GM12878 (cell line): ENCODE measurements around the gene NR6A1. TPM values are rescaled to one million over a fixed set of nuclear protein-coding genes. Genes with fewer than 3 reads are reported as not detected.

Source experiments
- ZNF384 ChIP-seq: IDR thresholded peaks from 2 replicates; pipeline ENCODE4 v1.6.1; 2012; ENCODE audit warnings: low read depth, mild to moderate bottlenecking, low read length, improper control_type of control experiment, borderline replicate concordance
- polyA plus RNA-seq, 11 experiments: library from polyadenylated mRNA; depleted of rRNA in 4 of 11; unstranded in 6 of 11; stranded (reverse) in 5 of 11; fragments of >200 nt; fragmentation: Nextera tagmentation in 4 of 11; fragmentation: Illumina TruSeq in 1 of 11; extraction: Ambion mirVana in 4 of 11; extraction: Trizol in 1 of 11; gene quantifications; 1 replicate in 1 of 11; 2 replicates in 10 of 11; pipeline versions ENCODE4 v1.2.1 to v1.2.3, GENCODE V29; 2011 to 2016; ENCODE audit warnings: inconsistent platforms in 2 of 11, missing spikeins in 2 of 11, low read depth in 1 of 11
- total RNA-seq, 4 experiments: library from RNA; depleted of rRNA in 3 of 4; stranded (reverse); fragments of >200 nt in 3 of 4; fragmentation: Illumina TruSeq in 1 of 4; extraction: Trizol in 1 of 4; gene quantifications; 2 replicates each; pipeline versions ENCODE4 v1.2.1 to v1.2.3, GENCODE V29; 2013 to 2021
- TF ChIP-seq, protein P1 (sequence below): fragments of 450-650 bp; IDR thresholded peaks from 2 replicates; pipeline ENCODE4 v1.6.1; 2017; ENCODE audit warnings: antibody characterized with exemption, mild to moderate bottlenecking, moderate library complexity
- TF ChIP-seq, protein P2 (sequence below): fragments of 450-650 bp; conservative IDR thresholded peaks from 2 replicates; pipeline ENCODE4 v1.6.1; 2017; ENCODE audit warnings: mild to moderate bottlenecking, moderate library complexity
- TF ChIP-seq, protein P3 (sequence below): fragments of 450-650 bp; formaldehyde crosslinking; IDR thresholded peaks from 2 replicates; pipeline ENCODE4 v1.4.0; 2020; ENCODE audit warnings: mild to moderate bottlenecking, moderate library complexity

Gene NR6A1
- total and polyA plus RNA-seq, 10 of the 15 experiments (the other 5 are each of a cell fraction or from before 2014, with no cell fraction given), result 1.2 to 9.2 (median 4.6) TPM

DNA sequence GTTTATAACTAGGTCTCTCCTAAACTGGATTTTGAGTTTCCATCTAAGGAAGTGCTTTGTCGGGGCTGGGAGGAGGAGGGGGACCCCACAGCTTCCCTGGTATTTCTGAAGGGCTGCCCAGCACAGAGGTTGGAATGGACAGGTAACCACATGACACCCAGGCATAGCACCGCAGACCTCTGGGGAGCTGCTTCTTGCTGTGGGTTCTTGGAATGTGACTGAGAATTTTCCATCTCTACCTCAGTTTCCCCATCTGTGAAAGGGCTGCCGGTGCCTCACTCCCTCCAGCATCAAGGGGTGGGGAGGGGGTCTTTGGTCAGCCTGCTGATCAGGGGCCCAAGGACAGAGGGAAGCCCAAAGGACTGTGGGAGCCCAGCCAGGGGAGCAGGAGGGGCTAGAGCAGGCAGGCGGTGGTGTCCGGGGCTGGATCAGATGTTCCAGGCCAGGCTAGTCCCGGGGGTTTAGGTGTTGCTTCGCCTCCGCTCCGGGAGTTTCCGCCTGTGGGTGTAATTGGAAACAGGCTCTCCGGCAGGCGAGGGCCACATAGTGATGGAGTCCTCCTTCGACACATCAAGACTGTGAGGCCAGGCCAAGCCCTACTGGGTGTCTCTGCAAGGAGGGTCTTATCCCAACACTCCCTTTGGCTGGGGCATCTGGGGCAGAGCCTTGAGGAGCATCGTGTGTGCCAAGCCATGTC is 9.1 kb upstream of the NR6A1 start (continued):
- TF ChIP-seq, protein P1, sequence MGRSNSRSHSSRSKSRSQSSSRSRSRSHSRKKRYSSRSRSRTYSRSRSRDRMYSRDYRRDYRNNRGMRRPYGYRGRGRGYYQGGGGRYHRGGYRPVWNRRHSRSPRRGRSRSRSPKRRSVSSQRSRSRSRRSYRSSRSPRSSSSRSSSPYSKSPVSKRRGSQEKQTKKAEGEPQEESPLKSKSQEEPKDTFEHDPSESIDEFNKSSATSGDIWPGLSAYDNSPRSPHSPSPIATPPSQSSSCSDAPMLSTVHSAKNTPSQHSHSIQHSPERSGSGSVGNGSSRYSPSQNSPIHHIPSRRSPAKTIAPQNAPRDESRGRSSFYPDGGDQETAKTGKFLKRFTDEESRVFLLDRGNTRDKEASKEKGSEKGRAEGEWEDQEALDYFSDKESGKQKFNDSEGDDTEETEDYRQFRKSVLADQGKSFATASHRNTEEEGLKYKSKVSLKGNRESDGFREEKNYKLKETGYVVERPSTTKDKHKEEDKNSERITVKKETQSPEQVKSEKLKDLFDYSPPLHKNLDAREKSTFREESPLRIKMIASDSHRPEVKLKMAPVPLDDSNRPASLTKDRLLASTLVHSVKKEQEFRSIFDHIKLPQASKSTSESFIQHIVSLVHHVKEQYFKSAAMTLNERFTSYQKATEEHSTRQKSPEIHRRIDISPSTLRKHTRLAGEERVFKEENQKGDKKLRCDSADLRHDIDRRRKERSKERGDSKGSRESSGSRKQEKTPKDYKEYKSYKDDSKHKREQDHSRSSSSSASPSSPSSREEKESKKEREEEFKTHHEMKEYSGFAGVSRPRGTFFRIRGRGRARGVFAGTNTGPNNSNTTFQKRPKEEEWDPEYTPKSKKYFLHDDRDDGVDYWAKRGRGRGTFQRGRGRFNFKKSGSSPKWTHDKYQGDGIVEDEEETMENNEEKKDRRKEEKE, result no peak
- TF ChIP-seq, protein P2, sequence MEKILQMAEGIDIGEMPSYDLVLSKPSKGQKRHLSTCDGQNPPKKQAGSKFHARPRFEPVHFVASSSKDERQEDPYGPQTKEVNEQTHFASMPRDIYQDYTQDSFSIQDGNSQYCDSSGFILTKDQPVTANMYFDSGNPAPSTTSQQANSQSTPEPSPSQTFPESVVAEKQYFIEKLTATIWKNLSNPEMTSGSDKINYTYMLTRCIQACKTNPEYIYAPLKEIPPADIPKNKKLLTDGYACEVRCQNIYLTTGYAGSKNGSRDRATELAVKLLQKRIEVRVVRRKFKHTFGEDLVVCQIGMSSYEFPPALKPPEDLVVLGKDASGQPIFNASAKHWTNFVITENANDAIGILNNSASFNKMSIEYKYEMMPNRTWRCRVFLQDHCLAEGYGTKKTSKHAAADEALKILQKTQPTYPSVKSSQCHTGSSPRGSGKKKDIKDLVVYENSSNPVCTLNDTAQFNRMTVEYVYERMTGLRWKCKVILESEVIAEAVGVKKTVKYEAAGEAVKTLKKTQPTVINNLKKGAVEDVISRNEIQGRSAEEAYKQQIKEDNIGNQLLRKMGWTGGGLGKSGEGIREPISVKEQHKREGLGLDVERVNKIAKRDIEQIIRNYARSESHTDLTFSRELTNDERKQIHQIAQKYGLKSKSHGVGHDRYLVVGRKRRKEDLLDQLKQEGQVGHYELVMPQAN, result no peak
- TF ChIP-seq ZNF384, result no peak
- TF ChIP-seq, protein P3, sequence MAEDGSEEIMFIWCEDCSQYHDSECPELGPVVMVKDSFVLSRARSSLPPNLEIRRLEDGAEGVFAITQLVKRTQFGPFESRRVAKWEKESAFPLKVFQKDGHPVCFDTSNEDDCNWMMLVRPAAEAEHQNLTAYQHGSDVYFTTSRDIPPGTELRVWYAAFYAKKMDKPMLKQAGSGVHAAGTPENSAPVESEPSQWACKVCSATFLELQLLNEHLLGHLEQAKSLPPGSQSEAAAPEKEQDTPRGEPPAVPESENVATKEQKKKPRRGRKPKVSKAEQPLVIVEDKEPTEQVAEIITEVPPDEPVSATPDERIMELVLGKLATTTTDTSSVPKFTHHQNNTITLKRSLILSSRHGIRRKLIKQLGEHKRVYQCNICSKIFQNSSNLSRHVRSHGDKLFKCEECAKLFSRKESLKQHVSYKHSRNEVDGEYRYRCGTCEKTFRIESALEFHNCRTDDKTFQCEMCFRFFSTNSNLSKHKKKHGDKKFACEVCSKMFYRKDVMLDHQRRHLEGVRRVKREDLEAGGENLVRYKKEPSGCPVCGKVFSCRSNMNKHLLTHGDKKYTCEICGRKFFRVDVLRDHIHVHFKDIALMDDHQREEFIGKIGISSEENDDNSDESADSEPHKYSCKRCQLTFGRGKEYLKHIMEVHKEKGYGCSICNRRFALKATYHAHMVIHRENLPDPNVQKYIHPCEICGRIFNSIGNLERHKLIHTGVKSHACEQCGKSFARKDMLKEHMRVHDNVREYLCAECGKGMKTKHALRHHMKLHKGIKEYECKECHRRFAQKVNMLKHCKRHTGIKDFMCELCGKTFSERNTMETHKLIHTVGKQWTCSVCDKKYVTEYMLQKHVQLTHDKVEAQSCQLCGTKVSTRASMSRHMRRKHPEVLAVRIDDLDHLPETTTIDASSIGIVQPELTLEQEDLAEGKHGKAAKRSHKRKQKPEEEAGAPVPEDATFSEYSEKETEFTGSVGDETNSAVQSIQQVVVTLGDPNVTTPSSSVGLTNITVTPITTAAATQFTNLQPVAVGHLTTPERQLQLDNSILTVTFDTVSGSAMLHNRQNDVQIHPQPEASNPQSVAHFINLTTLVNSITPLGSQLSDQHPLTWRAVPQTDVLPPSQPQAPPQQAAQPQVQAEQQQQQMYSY (CRISPR knock-in tag), result no peak
